ENCODE measurements around the gene SPEF1.
"Not testable (repeated sequence)": the region's sequence is repeated elsewhere in the genome, so short reads cannot be mapped to it uniquely, and the experiment has no call there.

Gene SPEF1, protein sequence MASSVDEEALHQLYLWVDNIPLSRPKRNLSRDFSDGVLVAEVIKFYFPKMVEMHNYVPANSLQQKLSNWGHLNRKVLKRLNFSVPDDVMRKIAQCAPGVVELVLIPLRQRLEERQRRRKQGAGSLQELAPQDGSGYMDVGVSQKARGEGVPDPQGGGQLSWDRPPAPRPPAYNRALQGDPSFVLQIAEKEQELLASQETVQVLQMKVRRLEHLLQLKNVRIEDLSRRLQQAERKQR

DNA sequence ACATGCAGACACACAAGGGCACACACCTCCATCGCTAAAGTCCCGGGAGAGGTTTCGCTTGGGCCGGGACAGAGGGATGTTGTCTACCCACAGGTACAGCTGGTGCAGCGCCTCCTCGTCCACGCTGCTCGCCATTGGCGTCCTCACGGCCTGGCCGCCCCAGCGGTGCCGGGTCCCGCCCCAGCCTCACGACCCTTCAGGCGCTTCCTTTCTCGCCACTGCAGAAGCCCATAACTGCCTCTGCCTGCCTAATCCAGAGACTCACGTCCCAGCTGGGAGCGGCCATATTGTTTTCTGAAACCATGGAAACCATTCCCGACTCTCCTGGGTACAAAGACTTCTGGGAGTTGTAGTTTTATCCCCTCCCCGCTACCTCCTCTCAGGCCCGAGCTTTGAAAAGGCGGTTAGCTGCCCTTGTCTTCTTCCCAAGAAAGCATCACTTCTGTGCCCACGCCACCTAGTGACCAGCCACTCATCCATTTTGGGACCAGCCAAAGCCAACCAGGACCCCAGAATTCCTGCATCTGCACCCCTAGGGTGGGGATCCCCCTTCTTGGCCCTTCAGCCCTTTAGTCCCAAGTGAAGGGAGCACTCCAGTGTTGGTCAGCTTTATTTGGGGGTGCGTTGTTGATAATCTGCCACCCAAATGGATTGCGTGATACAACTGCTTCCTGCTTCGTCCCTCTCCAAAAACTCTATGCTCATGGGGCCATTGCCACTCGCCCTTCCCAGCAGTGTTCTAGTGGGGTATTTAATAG, at the start of gene SPEF1:
TSS of gene SPEF1 (minus strand) at position 296 of the 758 bp plus-strand sequence. CDS start at position 135, 161 bp downstream.
- in situ Hi-C loops (cut with MboI; ENCODE audit: low sequenced_read_pairs): no loop called here

DNA sequence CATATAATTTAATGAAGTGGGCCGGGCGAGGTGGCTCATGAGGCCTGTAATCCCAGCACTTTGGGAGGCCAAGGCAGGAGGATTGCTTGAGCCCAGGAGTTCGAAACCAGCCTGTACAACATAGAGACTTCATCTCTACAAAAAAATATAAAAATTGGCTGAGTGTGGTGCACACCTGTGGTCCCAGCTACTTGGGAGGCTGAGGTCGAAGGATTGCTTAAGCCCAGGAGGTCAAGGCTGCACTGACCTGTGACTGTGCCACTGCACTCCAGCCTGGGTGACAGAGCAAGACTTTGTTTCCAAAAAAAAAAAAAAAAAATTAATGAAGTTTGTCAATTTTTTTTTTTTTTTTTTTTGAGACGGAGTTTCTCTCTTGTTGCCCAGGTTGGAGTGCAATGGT, 48.6 kb upstream of the SPEF1 start:
- in situ Hi-C loops (cut with MboI; ENCODE audit: low sequenced_read_pairs): not testable (repeated sequence)

DNA sequence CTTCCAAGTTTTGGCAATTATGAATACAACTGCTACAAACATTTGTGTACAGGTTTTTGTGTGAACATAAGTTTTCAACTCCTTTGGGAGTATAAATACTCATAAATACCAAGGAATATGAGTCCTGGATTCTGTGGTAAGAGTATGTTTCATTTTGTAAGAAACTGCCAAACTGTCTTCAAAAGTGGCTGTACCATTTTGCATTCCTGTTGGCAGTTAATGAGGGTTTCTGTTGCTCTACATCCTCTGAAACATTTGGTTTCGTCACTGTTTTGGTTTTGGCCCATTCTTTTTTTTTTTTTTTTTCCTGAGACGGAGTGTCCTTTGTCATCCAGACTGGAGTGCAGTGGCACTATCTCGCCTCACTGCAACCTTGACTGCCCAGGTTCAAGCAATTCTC, 47.5 kb upstream of the SPEF1 start:
- in situ Hi-C loops (cut with MboI; ENCODE audit: low sequenced_read_pairs): no loop called here

DNA sequence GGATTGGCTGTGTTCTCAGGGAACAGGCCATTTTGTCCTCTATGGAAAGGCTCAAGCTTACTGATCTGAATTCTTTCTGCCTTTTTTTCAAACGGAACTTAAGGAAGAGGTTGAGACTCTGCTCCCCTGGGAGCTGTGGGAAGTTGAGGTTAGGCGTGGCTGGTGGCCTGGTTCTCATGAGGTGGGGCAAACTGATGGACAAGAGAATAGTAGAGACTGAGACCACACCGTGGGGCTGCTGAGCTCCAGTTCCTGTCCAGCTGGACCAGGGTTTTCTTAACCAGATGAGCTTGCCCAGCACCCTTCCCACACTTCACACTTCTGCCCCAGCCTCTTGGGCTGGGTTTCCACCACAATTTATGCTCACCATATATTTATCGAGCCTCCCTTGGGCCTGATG, 45.2 kb upstream of the SPEF1 start:
- in situ Hi-C loops (cut with MboI; ENCODE audit: low sequenced_read_pairs): no loop called here

DNA sequence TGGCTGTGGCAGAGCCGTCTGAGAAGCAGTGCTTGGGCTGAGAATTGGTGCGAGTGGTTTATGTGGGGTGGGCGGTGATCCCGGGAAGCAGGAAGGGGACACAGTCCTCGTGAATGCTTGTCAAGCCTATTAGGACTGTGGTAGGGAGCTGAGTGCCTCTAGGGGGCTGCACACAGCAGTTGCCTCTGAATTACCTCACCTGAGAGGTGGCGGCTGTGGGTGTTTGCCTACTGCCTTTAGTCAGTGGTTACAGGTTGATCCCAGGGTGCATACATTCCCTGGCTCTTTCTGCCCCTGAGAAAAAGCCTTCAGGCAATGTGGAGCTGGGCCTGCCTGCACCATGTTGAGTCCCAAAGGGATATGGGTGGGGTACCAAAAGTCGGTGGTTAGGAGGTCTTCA, 44.3 kb upstream of the SPEF1 start:
- in situ Hi-C loops (cut with MboI; ENCODE audit: low sequenced_read_pairs): no loop called here

DNA sequence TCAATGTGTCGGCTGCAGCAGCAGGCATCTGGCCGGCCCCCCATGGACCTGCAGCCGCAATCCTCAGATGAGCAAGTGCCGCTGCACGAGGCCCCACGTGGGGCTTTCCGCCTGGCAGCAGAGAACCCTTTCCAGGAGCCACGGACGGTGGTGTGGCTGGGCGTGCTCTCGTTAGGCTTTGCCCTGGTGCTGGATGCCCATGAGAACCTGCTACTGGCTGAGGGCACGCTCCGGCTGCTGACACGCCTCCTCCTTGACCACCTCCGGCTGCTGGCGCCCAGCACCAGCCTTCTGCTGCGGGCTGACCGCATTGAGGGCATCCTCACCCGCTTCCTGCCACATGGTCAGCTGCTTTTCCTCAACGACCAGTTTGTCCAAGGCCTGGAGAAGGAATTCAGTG, 42.6 kb upstream of the SPEF1 start:
- in situ Hi-C loops (cut with MboI; ENCODE audit: low sequenced_read_pairs): no loop called here

DNA sequence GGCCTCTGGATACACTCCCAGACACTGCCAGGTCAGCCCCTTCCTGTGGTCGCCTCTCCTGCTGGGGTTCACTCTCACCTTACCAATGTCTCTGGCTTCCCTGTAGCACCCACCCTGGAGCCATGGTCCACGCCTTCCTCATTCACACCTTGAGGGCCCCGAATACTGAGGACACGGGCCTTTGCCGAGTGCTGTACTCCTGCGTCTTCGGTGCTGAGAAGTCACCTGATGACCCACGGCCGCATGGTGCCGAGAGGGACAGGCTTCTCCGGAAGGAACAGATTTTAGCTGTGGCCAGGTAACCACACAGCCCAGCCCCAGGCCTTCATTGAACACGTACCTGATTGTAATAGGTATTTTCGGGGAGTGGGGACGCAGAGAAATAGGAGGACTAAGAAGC, 40.7 kb upstream of the SPEF1 start:
- in situ Hi-C loops (cut with MboI; ENCODE audit: low sequenced_read_pairs): no loop called here

DNA sequence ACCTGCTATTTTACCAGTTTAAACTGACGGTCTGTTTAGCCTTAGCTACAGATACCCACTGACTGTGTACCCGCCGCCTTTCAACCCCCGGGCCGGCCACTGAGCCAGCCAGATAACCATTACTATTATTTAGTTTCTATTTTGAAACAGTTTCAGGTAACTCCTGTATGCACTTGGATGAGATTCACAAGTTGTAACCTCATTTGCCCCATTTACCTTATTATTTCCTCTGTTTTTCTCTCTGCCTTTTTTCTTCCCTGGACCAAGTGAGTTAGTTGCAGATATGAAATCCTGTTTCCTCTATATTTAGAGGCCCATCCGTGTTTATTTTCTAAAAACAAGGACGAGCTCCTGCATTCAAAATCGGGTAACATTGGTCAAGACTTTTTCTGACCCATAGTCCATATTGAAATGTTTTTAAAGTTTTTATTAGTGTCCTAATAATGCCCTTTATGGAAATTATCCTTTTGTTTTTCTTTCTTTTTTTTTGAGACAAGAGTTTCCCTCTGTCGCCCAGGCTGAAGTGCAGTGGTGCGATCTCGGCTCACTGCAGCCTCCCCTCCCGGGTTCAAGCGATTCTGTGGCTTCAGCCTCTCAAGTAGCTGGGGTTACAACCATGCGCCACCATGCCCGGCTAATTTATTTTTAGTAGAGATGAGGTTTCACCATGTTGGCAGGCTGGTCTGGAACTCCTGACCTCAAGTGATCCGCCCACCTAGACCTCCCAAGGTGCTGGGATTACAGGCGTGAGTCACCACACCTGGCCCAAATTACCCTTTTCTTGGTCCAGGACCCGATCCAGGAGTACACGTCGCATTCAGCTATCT, 39.9 kb upstream of the SPEF1 start:
- in situ Hi-C loops (cut with MboI; ENCODE audit: low sequenced_read_pairs): no loop called here

DNA sequence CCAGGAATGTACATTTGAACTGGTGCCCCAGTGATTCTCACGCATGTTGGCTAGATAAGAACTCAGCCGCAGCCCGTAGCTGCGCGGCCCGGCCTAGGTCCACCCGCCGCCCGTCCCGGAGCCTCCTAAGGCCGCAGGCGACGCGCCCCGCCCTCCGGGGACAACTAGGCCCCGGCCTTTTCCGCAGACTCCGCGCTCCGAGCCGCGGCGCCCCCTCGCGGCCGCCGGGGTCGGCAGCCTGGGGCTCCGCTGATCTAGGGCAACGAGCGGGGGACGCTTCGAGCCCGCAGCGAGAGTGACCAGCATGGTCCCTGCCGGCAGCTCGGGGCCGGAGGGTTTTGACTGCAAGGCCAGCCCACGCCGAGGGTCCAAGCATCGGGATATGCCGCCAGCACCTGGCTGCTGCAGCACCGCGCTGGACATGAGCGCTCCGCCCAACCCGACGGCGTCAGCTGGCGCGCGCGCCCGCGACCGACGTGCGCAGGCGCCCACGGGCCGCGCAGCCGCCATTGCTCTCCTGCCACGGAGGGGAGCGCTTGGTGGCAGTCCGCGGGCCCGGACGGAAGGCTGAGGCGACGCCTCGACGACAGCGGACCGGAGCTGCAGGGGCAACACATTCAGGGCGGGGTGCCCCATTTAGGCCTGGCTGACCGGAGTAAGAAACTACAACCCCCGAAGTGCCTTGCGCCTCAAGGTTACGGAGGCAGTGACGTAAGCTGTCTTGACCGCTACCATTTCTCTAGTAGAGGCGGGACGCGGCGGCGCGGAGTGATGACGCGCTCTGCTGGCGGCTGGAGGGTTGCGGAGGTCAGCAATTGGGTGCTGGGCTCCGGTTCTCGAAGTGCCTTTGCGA, 39.0 kb upstream of the SPEF1 start, which contains the start of gene AP5S1:
TSS of gene AP5S1 (plus strand) at position 500 of the 853 bp plus-strand sequence. CDS start 1,571 bp downstream, outside the sequence.
- in situ Hi-C loops (cut with MboI; ENCODE audit: low sequenced_read_pairs): no loop called here

DNA sequence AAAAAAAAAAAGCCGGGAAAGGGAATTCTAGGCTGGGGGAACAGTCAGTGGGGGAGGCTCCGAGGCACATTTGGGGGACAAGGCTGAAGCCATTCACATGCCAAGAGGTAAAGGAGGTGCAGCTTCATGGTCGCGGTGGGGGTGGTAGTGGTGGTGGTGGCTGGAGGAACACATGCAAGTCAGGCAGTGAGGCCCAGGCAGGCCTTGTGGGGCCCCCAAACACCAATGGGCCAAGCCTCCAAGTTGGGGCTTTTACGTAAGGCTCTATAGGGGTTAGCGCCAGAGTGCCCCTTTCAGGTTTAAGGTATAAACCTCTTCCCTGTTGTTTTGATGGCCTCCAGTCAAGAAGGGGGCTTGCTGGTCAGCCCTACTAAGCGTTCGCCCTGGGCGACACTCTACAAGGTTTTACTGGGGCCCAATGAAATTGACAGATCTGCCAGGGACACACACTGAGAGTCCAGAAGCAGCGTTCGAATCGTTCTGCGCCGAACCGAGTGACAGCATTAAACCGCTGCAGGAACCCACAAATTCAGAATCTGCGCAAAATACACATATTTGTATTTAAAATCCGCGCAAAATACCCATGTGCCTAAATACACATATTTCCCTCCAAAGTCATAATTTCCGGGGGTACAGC, 38.3 kb upstream of the SPEF1 start:
- in situ Hi-C loops (cut with MboI; ENCODE audit: low sequenced_read_pairs): no loop called here

DNA sequence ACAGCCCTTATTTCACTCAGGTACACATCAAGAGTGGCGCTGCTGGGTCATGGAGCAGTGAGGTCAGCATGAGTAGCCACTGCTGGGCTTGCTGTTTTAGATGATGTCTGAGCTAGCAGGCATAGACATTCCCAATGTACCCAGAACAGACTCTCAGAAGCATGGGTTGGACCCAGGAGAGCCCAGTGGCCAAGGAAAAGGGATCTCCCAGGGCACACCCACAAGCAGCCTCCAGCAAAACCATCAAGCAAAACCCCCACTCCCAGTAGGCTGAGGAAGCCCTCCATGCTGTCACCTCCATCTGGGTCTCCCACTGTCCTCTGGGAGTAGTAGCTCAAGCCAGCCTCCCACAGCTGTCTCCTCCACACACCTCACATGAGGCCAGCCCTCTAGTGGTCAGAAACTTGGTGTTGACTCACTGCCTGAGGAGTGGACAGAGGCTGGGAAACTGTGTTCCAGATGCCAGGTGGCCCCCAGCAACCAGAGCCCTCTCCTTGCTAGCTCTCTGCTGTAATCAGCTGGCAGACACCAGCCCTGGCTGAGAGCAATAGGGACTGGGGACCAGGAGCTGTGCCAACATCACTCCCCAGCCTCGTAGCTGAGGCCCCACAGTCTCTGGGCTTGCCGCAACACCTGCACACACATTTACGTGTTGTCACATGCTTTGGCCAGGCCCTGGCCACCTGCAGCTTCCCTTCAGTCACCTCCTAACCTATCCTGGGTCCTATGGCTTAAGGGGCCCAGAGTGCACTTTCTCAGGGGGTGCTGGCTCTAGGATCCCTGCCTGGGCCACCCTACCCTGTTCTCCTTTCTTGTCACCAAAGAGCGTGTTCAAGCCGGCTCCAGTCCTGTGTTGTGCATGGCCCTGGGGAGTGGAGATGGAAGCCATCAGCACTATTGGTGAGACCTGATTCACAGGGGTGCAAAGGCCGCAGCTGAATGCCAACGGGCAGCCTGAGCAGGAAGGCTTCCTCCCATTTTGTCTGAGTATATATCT, 37.2 kb upstream of the SPEF1 start:
- in situ Hi-C loops (cut with MboI; ENCODE audit: low sequenced_read_pairs): no loop called here

DNA sequence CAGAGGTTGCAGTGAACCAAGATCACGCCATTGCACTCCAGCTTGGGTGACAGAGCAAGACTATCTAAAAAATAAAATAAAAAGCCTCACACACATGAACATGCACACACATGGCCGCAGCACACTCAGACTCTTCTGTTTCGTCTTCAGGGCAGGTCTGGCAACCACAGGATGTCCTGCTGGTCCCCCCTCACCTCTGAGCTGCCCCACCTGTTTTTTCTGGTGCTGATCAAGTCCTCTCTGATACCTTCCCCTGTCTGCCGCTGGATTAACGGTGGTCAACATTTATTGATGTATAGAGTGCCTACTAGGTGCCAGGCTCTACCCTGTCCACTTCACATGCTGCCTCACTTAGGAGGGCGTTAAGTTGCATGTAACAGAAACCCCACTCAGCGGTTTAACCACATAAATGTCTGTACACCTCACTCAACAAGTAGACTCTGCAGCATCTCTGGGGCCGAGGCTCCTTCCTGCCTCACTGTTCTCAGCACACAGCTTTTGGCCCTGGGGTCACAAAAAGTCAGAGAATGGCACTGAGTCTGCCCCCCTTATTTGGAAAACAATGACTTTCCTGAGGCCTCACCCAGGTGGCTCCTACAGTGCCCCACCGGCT, 34.6 kb upstream of the SPEF1 start:
- in situ Hi-C loops (cut with MboI; ENCODE audit: low sequenced_read_pairs): no loop called here

DNA sequence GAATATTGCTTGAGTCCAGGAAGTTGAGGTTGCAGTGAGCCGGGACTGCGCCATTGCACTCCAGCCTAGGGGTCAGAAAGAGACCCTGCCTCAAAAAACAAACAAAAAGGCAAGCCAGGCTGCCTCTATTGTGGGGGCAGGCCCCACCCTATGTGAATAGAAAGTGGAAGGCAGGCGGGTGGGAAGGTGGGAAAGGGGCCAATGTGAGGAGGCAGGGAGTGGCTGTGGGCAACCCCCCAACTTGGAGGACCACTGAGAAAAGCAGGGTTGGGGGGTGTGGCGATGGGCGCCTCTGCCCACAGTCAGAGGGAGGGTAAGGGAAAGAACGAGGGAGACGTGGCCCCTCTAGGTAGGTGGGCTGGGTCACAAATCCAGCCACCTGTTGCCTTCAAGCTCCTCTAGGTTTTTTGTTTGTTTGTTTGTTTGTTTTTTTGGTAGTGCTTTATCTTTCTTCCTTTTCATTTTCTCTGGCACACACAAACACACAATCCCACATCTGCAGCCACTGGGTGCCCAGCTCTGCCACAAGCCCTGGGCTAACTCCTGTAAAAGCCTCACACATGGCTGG, 33.8 kb upstream of the SPEF1 start:
- in situ Hi-C loops (cut with MboI; ENCODE audit: low sequenced_read_pairs): no loop called here

DNA sequence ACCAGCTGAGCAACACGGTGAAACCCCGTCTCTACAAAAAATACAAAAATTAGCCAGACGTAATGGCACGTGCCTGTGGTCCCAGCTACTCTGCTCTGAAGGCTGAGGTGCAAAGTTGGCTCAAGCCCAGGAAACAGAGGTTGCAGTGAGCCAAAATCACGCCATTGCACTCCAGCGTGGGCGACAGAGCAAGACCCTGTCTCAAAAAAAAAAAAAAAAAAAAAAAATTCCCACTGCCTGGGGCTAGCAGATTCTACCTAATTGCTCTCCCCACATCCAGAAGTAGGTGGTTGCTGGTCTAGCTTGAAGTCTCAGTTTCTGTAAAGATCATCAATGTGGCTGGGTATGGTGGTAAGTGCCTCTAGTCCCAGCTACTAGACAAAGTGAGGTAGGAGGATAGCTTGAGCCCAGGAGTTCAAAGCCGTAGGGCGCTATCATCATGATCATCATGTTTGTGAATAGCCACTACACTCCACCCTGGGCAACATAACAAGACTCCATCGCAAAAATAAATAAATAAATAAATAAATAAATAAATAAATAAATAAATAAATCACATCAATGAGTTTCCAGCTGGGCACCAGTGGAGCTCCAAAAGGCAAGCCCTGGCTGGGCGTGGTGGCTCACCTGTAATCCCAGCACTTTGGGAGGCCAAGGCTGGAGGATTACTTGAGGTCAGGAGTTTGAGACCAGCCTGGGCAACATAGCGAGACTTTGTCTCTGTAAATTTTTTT, 32.8 kb upstream of the SPEF1 start:
- in situ Hi-C loops (cut with MboI; ENCODE audit: low sequenced_read_pairs): no loop called here

DNA sequence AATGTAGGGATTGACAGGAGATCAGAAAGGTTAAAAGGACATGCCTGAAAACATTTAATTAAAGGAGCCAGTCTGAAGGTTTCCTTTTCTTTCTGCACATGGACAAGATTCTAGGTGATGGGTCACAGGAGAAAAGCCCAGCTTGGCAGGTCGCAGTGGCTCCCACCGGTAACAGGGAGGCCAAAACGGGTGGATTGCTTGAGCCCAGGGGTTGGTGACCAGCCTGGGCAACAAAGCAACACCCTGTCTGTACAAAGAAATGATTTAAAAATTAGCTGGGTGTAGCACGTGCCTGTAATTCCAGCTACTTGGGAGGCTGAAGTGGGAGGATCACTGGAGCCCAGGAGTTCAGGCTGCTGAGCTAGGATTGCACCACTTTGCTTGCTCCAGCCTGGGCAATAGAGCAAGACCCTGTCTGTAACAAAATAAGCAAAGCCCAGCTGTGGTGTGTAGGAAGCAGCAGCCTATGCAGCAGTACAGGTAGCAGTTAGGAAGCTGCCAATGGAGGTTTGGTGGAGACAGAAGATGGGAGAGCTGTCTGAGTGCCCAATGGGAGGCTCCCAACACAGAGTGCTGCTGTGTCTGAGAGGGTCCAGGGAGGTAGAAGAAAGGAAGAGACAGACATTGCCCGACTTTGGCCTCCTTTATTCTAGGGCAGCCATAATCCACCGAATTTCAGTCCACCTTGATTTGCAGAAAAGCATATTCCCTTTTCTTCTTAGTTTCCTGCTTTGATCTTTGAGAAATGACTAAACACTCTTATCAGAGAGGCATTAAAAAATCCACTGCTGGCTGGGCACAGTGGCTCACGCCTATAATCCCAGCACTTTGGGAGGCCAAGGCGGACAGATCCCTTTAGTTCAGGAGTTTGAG, 32.0 kb upstream of the SPEF1 start:
- in situ Hi-C loops (cut with MboI; ENCODE audit: low sequenced_read_pairs): no loop called here

DNA sequence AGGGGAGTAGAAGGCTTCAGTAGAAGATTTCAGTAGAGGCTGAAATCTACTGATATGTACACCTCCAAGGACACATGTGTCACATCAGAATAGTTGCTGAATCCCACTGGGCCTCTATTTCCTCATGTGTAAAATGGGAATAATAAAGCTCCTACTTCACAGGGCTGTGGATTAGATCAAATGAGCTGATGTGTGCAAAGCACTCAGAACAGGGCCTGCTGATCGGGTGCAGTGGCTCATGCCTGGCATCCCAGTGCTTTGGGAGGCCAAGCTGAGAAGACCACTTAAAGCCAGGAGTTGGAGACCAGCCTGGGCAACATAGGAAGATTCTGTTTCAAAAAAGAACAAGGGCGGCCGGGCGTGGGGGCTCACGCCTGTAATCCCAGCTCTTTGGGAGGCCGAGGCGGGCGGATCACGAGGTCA, 31.0 kb upstream of the SPEF1 start:
- in situ Hi-C loops (cut with MboI; ENCODE audit: low sequenced_read_pairs): no loop called here
